Testis (tissue), 3 donors: Measurements from ENCODE around the gene FOXA2. TPM values are rescaled to one million over a fixed set of nuclear protein-coding genes. Genes with fewer than 3 reads are reported as not detected.
"Not testable (repeated sequence)": the region's sequence is repeated elsewhere in the genome, so short reads cannot be mapped to it uniquely, and the experiment has no call there.

Experiments
- DNase-seq: peaks from one replicate; pipeline ENCODE4 v3.0.0-alpha.2; 2019
- H3K27ac ChIP-seq, 2 donors: fragments of 200-600 bp; sonication (generic); one replicate each; pipeline ENCODE4 v1.5.1; 2019
- H3K27me3 ChIP-seq: fragments of 200-600 bp; sonication (generic); one replicate; pipeline ENCODE4 v1.5.1; 2019
- H3K36me3 ChIP-seq: fragments of 200-600 bp; sonication (generic); one replicate; pipeline ENCODE4 v1.5.1; 2017; ENCODE audit warnings: low read depth; ENCODE audit errors: missing control alignments
- H3K4me1 ChIP-seq: fragments of 200-600 bp; sonication (generic); one replicate; pipeline ENCODE4 v1.5.1; 2019
- H3K4me3 ChIP-seq, 2 donors: fragments of 200-600 bp; sonication (generic); one replicate each; pipeline ENCODE4 v1.5.1; 2017 to 2019
- H3K9me3 ChIP-seq: fragments of 200-600 bp; sonication (generic); one replicate; pipeline ENCODE4 v1.5.1; 2017
- POLR2A ChIP-seq: fragments of 450-650 bp; IDR thresholded peaks from one replicate; pipeline ENCODE4 v1.6.1; 2017; ENCODE audit warnings: antibody characterized with exemption, mild to moderate bottlenecking, moderate library complexity
- WGBS, 2 donors: methylation state at CpG; one replicate each; pipeline ENCODE4 v1.1.5; 2018; 5-methylcytosine and 5-hydroxymethylcytosine counted together
- intact Hi-C: fragments of 100-400 bp; cut with DNase I; formaldehyde crosslinking; loops from one replicate; pipeline ENCODE4 v1.15.1; 2023; ENCODE audit warnings: low total_unique reads
- polyA plus RNA-seq: library from polyadenylated mRNA; stranded (reverse); fragments of 350-450 nt; fragmentation: Illumina TruSeq; extraction: RNeasy Lipid Tissue Mini Kit (QIAGEN cat#74804); gene quantifications from one replicate; pipeline ENCODE4 v1.2.3, GENCODE V29; 2014; ENCODE audit warnings: low read depth, low replicate concordance; ENCODE audit not compliant: insufficient read depth
- total RNA-seq, 2 donors: library from RNA; depleted of rRNA; stranded (reverse); fragments of >200 nt; gene quantifications; one replicate each; pipeline ENCODE4 v1.2.3, GENCODE V29; 2016
- TF ChIP-seq, protein P1 (sequence below), 3 experiments: fragments of 450-650 bp in 2 of 3; fragments of 200-600 bp in 1 of 3; sonication (generic) in 1 of 3; IDR thresholded peaks; one replicate each; pipeline ENCODE4 v1.5.1; 2016 to 2019; ENCODE audit warnings: antibody characterized with exemption in 3 of 3, mild to moderate bottlenecking in 2 of 3, moderate library complexity in 1 of 3

The FOXA2 gene
- total and polyA plus RNA-seq, 3 donors from 2014 or later = 0.24 to 0.54 (median 0.43) TPM

- Histone ChIP-seq H3K27ac (no peak overlapping the region), H3K4me3 (no peak overlapping the region), H3K4me1 (no peaks in the 10 kb centered on the region), H3K27me3 (no peaks in the 10 kb centered on the region), H3K36me3 (no peaks in the 10 kb centered on the region), H3K9me3 (no peaks in the 10 kb centered on the region)
- intact Hi-C loops = no loop called here
- WGBS, 2 donors = 77 to 78% methylated on average over 2 of the region's 2 CpGs
- TF ChIP-seq, protein P1, sequence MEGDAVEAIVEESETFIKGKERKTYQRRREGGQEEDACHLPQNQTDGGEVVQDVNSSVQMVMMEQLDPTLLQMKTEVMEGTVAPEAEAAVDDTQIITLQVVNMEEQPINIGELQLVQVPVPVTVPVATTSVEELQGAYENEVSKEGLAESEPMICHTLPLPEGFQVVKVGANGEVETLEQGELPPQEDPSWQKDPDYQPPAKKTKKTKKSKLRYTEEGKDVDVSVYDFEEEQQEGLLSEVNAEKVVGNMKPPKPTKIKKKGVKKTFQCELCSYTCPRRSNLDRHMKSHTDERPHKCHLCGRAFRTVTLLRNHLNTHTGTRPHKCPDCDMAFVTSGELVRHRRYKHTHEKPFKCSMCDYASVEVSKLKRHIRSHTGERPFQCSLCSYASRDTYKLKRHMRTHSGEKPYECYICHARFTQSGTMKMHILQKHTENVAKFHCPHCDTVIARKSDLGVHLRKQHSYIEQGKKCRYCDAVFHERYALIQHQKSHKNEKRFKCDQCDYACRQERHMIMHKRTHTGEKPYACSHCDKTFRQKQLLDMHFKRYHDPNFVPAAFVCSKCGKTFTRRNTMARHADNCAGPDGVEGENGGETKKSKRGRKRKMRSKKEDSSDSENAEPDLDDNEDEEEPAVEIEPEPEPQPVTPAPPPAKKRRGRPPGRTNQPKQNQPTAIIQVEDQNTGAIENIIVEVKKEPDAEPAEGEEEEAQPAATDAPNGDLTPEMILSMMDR (IDR thresholded peaks at IDR 0.05) = no peak
- no peak for TF ChIP-seq POLR2A
- DNase-seq = no peak
Observed at GRCh38 chr20:22601361-22602141, 17.2 kb upstream of the FOXA2 start.

- 89 to 94% methylated on average over 2 of the region's 2 CpGs for WGBS, 2 donors
- H3K4me1 ChIP-seq, H3K9me3 ChIP-seq, intact Hi-C loops, H3K4me3 ChIP-seq, DNase-seq, H3K36me3 ChIP-seq, H3K27me3 ChIP-seq, H3K27ac ChIP-seq: not testable (repeated sequence)
Observed at GRCh38 chr20:22599258-22599657, 14.9 kb upstream of the FOXA2 start.

DNA sequence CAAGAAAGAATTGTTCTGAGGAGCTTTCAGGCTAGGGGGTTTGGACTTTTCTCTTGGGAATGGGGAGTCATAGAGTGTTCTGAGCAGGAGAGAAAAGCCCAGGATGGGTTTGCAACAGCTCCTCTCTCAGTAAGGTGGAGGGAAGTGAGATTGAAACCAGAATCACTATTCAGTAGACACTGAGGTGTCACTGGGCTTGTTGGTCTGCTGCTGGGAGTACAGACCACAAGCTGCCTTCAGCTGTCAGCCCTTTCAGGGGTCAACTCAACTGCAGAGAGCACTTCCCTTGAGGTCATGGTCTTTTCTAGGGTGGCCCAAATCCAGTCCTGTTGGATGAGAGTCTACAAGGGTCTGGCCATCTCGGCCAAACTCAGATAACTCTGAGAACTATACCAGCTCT is 12.9 kb upstream of the FOXA2 start:
- 69 to 100% methylated on average over 1 of the region's 1 CpG for WGBS, 2 donors

DNA sequence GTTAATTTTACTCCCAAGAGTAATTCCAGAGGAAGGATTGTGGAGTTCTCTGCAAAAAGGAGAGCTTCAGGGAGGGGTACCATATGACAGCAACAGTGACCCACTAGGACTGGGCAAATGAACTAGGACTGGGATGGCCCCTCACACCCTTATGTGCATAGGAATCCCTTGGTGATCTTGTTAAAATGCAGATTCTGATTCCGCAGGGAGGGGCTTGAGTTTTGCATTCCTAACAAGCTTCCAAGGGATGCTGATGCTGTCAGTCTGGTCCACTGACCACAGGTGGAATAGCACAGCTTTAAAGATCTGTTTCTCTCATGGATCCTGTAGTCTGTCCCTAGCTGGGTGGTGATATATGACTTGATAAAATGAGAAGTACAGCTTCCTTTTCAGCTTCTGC is 6.3 kb upstream of the FOXA2 start:
- Histone ChIP-seq H3K27ac (no peak overlapping the region), H3K4me1 (no peaks in the 10 kb centered on the region), H3K27me3 (no peaks in the 10 kb centered on the region), H3K36me3 (no peaks in the 10 kb centered on the region), H3K9me3 (no peaks in the 10 kb centered on the region), H3K4me3 (no peak overlapping the region)
- intact Hi-C loops = no loop called here
- 13% methylated on average over 1 of the region's 1 CpG; no CpG with 5 or more reads in 1 of the 2 donors for WGBS, 2 donors
- TF ChIP-seq, protein P1 (IDR thresholded peaks at IDR 0.05) = no peak
- no peak for TF ChIP-seq POLR2A
- no peak for DNase-seq

More for the DNA sequence above, 12.9 kb upstream of the FOXA2 start:
- Histone ChIP-seq H3K9me3 (no peaks in the 10 kb centered on the region), H3K4me3 (no peak overlapping the region), H3K27me3 (no peaks in the 10 kb centered on the region), H3K36me3 (no peaks in the 10 kb centered on the region), H3K4me1 (no peaks in the 10 kb centered on the region), H3K27ac (no peak overlapping the region)
- TF ChIP-seq, protein P1 (IDR thresholded peaks at IDR 0.05) = no peak
- no peak for TF ChIP-seq POLR2A
- no peak for DNase-seq
- intact Hi-C loops = no loop called here

DNA sequence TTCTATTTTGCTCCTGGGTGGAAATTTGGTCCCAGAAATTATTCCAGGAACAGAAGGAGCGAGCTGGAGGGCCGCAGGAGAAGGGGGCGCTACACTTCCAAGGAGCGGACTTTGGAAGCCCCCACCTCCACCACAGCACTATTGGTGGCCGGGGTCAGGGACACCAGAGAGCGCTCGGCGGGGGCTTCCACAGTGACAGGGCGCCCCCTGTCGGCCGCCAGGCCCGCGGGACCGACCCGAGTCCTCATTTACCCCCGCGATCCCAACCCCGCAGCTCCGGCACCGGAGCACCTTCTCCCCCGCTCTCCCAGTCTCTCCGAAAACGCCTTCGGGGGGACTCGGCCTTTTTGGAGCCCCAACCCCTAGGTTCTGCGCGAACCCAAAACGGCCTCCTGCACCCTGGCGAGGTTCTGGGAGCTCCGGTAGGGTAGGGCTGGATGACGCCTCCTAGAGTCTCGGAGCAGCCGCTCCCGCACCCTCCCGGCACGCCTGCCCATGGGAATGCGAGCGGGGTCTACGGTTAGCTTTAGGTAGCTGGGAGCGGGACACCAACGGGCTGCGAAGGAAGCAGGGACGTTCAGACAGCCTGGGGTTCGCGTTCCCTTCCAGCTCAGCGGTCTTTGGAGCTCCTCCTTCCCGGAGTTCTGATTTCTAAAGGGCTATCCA is 2.4 kb upstream of the FOXA2 start:
- Histone ChIP-seq H3K4me3 (peak overlapping the region; percentile 21 to 26), H3K36me3 (no peaks in the 10 kb centered on the region), H3K9me3 (no peaks in the 10 kb centered on the region), H3K27ac (no peak overlapping the region), H3K4me1 (peaks cover 7% of the 10 kb centered on the region), H3K27me3 (no peaks in the 10 kb centered on the region)
- DNase-seq = peak; percentile 85
- TF ChIP-seq POLR2A = no peak
- TF ChIP-seq, protein P1 (IDR thresholded peaks at IDR 0.05) = peak; percentile 17 to 70 (median 54)
- 2% methylated on average over 23 to 47 of the region's 47 CpGs for WGBS, 2 donors
- intact Hi-C loops = no loop called here
